HG02938 (cell line): Measurements from ENCODE around the gene EPHA1.

Source experiments
- ATAC-seq: cut with Tn5 transposase; IDR thresholded peaks from one replicate; pipeline ENCODE4 v1.9.1; 2021; ENCODE audit warnings: mild to moderate bottlenecking, moderate library complexity; ENCODE audit not compliant: unreplicated experiment

The EPHA1 gene

DNA sequence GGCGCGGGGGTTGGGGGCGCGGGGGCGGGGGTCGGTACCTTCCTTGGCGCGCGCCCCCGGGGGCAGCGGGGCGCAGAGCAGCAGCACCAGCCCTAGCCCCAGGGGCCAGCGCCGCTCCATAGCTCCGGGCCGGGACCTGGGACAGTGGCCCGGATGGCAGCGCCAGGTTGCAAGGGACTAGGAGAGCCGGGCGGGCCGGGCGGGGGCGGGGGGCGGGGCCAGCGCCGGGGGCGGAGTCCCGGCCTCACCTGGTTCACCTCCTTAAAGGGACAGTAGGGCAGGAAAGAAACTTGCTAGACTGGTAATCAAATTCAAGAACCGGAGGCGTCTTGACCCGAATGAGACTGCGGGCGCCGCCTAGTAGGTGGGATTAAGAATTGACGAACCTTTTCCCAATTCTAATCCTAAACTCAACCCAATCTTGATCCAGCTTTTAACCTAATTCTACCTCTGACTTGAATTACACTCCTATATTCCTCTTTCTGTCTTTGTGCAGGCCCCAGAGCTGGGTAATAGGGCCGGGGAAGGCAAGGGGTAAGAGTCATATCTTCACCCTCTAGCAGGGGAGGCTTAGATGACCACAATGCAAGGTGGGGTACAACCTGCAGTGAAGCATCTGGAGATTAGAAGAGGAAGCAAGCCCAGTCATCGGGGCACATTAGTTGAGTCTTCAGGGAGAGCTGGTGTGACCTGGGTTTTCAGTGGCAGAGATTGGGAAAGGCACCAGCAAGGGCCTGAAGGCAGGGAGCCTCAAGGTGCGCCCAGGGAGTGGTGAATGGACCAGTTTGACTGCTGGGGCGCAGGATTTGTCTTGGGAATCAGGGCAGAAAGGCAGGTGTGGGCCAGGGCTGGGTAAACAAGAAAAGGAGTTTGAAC lies at the start of gene EPHA1:
EPHA1 (minus strand) TSS at position 171 of the 876 bp plus-strand sequence; CDS start at position 120, 51 bp downstream.
- ATAC-seq, result no peak

GRCh38 chr7:143458263-143458662 lies 49.6 kb upstream of the EPHA1 start:
- ATAC-seq, result no peak

DNA sequence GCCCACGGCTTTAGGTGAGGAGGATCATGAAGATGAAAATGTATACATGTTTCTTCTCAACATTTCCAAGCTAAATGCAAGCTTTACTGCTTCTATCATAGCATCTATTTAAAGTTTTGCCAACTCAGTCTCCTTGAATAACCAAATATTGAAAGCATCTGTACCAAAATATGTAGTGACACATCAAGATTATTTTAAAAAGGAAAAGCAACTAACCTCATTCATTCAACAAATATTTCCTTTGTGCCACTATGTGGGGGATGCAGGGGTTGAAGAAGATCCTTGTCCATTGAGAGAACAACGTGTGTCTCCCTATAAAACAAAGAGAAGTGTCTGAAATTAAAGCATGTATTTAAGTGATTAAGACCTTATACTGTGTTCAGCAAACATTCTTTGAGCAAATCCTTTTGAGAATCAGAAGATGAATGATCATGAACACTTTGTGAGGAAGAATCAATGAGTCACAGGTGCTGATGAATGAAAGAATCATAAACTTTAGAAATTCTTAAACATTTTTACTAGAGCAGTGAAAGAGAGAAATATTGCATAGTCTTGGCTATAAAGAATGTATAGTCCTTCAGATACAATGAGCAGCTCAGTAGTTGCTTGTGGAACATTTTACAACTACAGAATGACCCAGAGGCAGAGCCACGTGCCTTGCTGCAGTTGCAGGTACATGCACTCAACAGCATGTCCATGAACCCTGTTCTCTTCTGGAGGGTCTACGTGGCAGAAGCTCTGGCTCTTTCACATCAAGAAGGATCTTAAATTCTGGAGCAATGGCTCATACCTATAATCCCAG lies 48.5 kb upstream of the EPHA1 start:
- no peak for ATAC-seq

DNA sequence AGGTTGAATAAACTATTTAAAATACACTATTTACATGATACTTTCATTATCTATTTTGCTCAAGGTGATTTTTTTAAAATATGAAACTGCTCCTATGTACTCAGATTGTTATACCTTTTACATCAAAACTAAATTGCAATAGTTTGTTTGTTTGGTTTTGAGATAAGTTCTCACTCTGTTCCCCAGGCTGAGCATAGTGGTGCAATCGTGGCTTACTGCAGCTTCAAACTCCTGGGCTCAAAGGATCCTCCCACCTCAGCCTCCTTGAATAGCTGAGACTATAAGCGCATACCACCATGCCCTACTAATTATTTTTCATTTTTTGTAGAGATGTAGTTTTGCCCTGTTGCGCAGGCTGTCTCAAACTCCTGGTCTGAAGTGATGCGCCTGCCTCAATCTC lies 47.3 kb upstream of the EPHA1 start:
- no peak for ATAC-seq

DNA sequence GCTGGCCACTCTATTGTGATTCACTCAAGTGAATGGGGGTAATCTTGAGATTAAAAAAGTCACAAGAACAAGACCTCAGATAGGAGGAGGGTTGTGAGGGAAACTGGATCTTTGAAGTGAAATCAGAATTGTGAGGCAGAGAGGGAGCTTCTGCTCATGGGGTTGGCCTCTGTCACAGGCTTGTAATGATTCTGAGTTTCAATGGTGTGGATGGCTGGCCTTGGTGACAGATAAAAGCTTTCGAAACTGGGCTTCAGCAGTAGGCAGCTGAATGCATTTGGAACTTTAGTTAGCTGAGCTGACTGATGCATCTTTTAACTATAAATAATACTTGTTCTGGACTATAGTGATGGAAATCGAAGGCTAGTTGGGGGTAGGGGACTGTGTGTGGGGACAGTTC lies 46.8 kb upstream of the EPHA1 start:
- no peak for ATAC-seq

- no peak for ATAC-seq
These were observed 45.5 kb upstream of the EPHA1 start for GRCh38 chr7:143454091-143454680.

GRCh38 chr7:143452495-143452894 lies 43.8 kb upstream of the EPHA1 start:
- ATAC-seq, result no peak

DNA sequence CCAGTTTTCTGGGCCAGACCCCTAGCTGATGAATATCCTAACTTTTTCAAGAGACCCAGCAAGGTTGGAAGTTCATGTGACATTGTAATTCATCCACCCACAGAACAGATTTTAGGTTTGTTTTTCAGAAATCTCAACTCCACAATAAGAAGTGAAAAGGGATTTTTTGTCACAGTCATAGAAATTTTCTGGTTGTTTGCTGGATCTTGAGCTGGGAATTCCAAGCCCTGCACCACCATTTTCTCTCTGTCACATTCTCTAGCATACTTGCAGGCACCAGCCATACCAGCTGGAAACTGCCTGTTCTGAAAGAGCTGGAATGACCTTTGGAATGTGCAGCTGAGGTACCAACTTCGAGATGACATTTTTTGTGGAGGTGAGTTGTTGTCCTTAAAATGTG lies 43.1 kb upstream of the EPHA1 start:
- ATAC-seq, result no peak

DNA sequence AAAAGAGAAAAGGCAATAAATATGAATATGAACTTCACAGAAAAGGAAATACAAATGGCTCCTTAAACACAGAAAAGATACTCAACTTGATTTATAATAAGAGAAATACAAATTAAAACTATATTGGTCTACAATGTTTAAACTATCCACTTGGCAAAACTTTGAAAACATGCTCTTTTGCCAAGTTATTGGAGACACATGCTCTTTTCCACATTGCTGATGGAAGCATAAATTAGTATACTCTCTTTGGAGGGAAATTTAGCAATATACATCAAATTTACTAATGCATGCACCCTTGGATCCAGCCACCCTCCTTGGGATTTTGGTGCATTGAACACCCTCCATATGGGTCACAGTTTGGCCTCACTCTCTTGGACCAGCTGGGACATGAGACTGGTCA lies 42.5 kb upstream of the EPHA1 start:
- no peak for ATAC-seq

DNA sequence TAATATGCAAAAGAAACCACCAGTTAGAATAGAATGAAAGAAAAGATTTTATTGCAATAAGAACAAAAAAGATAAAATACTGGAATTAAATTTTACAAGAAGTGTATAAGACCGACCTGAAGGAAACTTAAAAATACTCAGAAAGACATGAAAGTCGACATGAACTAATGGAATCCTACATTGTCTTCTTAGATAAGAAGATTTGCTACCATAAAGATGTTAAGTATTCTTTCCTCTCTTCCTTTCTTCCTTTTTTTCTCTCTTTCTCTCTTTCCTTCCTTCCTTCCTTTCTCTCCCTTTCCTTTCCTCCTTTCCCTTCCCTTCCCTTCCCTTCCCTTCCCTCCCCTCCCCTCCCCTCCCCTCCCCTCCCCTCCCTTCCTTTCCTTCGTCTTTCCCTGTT lies 41.1 kb upstream of the EPHA1 start:
- no peak for ATAC-seq

- no peak for ATAC-seq
These were observed 39.8 kb upstream of the EPHA1 start for GRCh38 chr7:143448429-143448828.

GRCh38 chr7:143447466-143447865 lies 38.8 kb upstream of the EPHA1 start:
- no peak for ATAC-seq

GRCh38 chr7:143444785-143445184 lies 36.1 kb upstream of the EPHA1 start:
- no peak for ATAC-seq

GRCh38 chr7:143444063-143444782 lies 35.6 kb upstream of the EPHA1 start:
- no peak for ATAC-seq

GRCh38 chr7:143443153-143443552 lies 34.5 kb upstream of the EPHA1 start, which contains the start of gene TAS2R60:
TSS of gene TAS2R60 (plus strand) at chr7:143443453. CDS start at chr7:143443453, 0 bp downstream.
- no peak for ATAC-seq

DNA sequence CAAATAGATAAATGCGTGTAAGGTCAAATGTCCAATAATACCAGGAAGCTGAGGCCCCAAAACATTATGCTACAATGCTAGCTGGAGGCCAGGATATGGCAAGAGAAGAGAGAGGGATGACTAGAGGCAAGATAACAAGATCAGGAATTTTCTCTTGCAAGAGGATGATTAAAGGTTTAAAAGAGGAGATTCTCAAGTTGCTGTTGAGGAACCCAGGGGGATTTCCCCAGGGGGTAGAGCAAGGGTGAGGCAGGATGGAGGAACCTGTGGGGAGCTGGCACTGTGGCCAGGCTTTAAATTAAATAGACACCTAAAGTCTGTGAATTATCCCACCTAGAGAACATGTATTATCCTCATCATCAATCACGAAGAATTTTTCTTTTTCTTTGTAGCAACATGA lies 31.2 kb upstream of the EPHA1 start:
- ATAC-seq, result no peak

GRCh38 chr7:143437578-143437977 lies 28.9 kb upstream of the EPHA1 start:
- ATAC-seq, result no peak

DNA sequence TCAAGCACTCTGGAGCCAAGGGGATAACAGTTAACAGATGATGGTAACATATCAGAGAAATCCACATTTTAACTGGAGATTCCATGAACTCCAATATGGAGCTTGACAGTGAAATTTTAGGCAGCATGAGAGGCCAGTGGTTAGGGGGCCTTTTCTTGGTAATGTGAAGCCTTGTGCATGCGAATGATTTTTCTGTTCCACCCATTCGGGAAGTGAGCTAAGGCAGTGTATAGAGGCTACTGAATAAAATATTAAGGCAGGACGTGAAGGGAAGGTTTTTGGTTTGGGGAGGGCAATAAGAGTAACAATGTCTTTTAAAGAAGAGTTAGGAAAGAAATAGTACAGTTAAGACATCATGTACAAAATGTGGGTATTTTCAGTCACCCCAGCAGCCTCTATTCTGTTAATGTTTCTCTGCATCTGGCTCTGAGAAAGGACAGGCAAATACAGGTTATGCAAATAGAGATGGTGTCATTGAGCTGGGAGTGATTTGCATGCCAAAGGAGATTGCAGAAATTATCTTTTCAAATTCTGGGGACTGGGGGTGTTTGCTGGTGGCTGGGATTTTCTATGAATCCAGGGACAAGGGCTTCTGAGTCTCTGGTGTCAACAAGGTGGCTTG lies 27.8 kb upstream of the EPHA1 start:
- ATAC-seq, result peak; percentile 98

- ATAC-seq, result no peak
These were observed 26.6 kb upstream of the EPHA1 start for GRCh38 chr7:143435266-143435665.

DNA sequence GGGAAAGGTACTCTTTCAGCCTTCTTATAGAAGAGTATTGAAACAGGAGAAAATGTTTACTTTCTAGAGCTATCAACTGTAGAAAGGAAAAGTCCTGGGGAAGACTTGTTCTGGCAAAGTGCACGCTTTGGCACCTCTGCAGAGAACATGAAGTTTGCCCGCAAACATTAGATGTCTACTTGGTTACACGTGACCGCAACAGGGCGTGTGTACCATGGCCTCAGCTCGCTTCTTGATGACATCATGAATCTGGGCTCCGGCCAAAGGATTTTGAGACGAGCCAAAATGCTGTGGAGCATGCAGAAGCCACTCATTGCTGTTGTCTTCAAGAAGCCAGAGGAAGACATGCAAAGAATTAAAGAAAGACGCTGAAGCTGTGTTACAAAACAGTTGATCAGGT lies 26.0 kb upstream of the EPHA1 start:
- no peak for ATAC-seq
